HG03097 (cell line): Measurements from ENCODE around the gene DDX11.
"Not testable (repeated sequence)": the region's sequence is repeated elsewhere in the genome, so short reads cannot be mapped to it uniquely, and the experiment has no call there.

Experiments used
- ATAC-seq: cut with Tn5 transposase; IDR thresholded peaks from one replicate; pipeline ENCODE4 v1.9.1; 2021; ENCODE audit not compliant: unreplicated experiment, low FRiP score

DDX11 gene

GRCh38 chr12:31119192-31119802 is 45.6 kb downstream of the DDX11 start:
- ATAC-seq, result no peak

- ATAC-seq, result no peak
Measured at GRCh38 chr12:31119803-31120211, 46.1 kb downstream of the DDX11 start.

- no peak for ATAC-seq
Measured at GRCh38 chr12:31120392-31121008, 46.8 kb downstream of the DDX11 start.

GRCh38 chr12:31121022-31121728 is 47.5 kb downstream of the DDX11 start:
- ATAC-seq, result not testable (repeated sequence)

GRCh38 chr12:31122481-31122880 is 48.8 kb downstream of the DDX11 start:
- ATAC-seq, result no peak

- ATAC-seq, result not testable (repeated sequence)
Measured at GRCh38 chr12:31124158-31124557, 50.5 kb downstream of the DDX11 start.

- ATAC-seq, result not testable (repeated sequence)
Measured at GRCh38 chr12:31125171-31125570, 51.5 kb downstream of the DDX11 start.

GRCh38 chr12:31127209-31127848 is 53.7 kb downstream of the DDX11 start:
- ATAC-seq, result not testable (repeated sequence)

GRCh38 chr12:31136581-31136980 is 62.9 kb downstream of the DDX11 start:
- not testable (repeated sequence) for ATAC-seq

GRCh38 chr12:31144768-31145167 is 71.1 kb downstream of the DDX11 start:
- ATAC-seq, result not testable (repeated sequence)

- not testable (repeated sequence) for ATAC-seq
Measured at GRCh38 chr12:31145296-31145695, 71.6 kb downstream of the DDX11 start.

GRCh38 chr12:31147415-31147814 is 73.8 kb downstream of the DDX11 start:
- not testable (repeated sequence) for ATAC-seq

- not testable (repeated sequence) for ATAC-seq
Measured at GRCh38 chr12:31150766-31151165, 77.1 kb downstream of the DDX11 start.
